KMS-11 (cell line): ENCODE results near the gene OSBP2.

ENCODE experiments used
- H2AFZ ChIP-seq: fragments of 200-600 bp; sonication (generic); 2 replicates; pipeline ENCODE4 v1.6.1; 2016; ENCODE audit warnings: antibody characterized with exemption, mixed run types, low read depth
- H3K27ac ChIP-seq: fragments of 200-600 bp; sonication (generic); 2 replicates; pipeline ENCODE4 v1.6.1; 2016; ENCODE audit warnings: mild to moderate bottlenecking, mixed run types
- H3K27me3 ChIP-seq: fragments of 200-600 bp; sonication (generic); 2 replicates; pipeline ENCODE4 v1.6.1; 2017; ENCODE audit warnings: mild to moderate bottlenecking, low read depth, mixed run types, moderate library complexity; ENCODE audit not compliant: insufficient read depth
- H3K36me3 ChIP-seq: fragments of 200-600 bp; sonication (generic); 2 replicates; pipeline ENCODE4 v1.6.1; 2017; ENCODE audit warnings: mild to moderate bottlenecking, mixed run types; ENCODE audit not compliant: insufficient read depth
- H3K4me1 ChIP-seq: fragments of 200-600 bp; sonication (generic); 2 replicates; pipeline ENCODE4 v1.6.1; 2016; ENCODE audit warnings: mild to moderate bottlenecking, low read depth, mixed run types; ENCODE audit not compliant: poor library complexity, severe bottlenecking
- H3K4me2 ChIP-seq: fragments of 200-600 bp; sonication (generic); 2 replicates; pipeline ENCODE4 v1.7.0; 2016; ENCODE audit warnings: mild to moderate bottlenecking, mixed run types
- H3K4me3 ChIP-seq: fragments of 200-600 bp; sonication (generic); IDR thresholded peaks from 2 replicates; pipeline ENCODE4 v1.6.1; 2017; ENCODE audit warnings: low read depth, low read length, mixed read lengths; ENCODE audit not compliant: insufficient read depth
- H3K79me2 ChIP-seq: fragments of 200-600 bp; sonication (generic); 2 replicates; pipeline ENCODE4 v1.6.1; 2016; ENCODE audit warnings: low read depth, mixed run types; ENCODE audit not compliant: insufficient read depth
- H3K9ac ChIP-seq: fragments of 200-600 bp; sonication (generic); 2 replicates; pipeline ENCODE4 v1.6.1; 2016; ENCODE audit warnings: mild to moderate bottlenecking, mixed run types
- H4K20me1 ChIP-seq: fragments of 200-600 bp; sonication (generic); 2 replicates; pipeline ENCODE4 v1.6.1; 2016; ENCODE audit warnings: mild to moderate bottlenecking, mixed run types; ENCODE audit not compliant: insufficient read depth
- CTCF ChIP-seq: fragments of 200-600 bp; sonication (generic); conservative IDR thresholded peaks from 2 replicates; pipeline ENCODE4 v1.6.1; 2017; ENCODE audit warnings: low read depth, mild to moderate bottlenecking, antibody characterized with exemption, low read length, moderate library complexity, mixed read lengths

OSBP2 gene

DNA sequence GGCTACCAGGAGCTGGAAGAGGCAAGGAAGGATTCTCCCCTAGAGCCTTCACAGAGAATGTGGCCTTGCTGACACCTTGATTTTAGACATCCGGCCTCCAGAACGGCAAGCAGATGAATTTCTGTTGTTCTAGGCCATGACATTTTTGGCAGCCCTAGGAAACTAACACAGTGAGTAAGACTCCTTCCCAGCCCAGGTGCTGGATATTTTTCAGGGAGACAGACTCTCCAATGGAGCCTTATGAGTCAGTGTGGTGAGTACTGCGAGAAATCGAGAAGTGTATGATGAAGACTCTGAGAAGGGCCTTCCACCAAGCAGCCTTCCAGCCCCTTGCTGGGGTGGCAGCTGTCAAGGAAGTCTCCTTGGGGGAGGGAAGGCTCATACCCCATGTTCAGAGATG, 114.4 kb downstream of the OSBP2 start:
- no peak overlapping the region for H2AFZ ChIP-seq
- no peaks in the 10 kb centered on the region for H3K36me3 ChIP-seq
- no peak overlapping the region for H3K27ac ChIP-seq
- no peak overlapping the region for H3K9ac ChIP-seq
- no peaks in the 10 kb centered on the region for H3K4me1 ChIP-seq
- H3K4me2 ChIP-seq: no peak overlapping the region
- H3K79me2 ChIP-seq: no peaks in the 10 kb centered on the region
- no peak overlapping the region for H3K4me3 ChIP-seq
- H3K27me3 ChIP-seq: no peaks in the 10 kb centered on the region
- TF ChIP-seq CTCF: no peak
- H4K20me1 ChIP-seq: no peaks in the 10 kb centered on the region

DNA sequence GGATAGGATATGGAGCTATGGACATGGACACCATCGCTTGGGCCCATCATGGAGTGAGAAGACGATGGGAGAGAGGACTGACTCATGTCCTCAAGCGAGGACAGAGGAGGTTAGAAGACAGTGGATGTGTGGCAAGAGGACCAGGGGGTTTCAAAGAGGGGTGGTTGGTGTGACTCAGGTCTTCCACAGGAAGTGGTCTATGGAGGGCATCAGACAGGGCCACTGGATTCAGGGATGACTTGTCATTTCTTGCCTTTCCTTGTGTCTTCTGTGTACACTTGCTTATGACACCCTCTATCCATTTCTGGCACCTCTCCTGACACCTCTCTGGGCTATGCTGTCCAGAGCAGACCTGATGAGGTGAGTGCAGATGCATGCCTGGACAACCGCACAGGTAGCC, 115.4 kb downstream of the OSBP2 start:
- Histone ChIP-seq H4K20me1 (no peaks in the 10 kb centered on the region), H3K36me3 (no peaks in the 10 kb centered on the region), H3K9ac (no peak overlapping the region), H3K4me3 (no peak overlapping the region), H3K4me1 (no peaks in the 10 kb centered on the region), H3K79me2 (no peaks in the 10 kb centered on the region), H3K27me3 (no peaks in the 10 kb centered on the region), H2AFZ (no peak overlapping the region), H3K27ac (no peak overlapping the region), H3K4me2 (no peak overlapping the region)
- TF ChIP-seq CTCF: no peak

DNA sequence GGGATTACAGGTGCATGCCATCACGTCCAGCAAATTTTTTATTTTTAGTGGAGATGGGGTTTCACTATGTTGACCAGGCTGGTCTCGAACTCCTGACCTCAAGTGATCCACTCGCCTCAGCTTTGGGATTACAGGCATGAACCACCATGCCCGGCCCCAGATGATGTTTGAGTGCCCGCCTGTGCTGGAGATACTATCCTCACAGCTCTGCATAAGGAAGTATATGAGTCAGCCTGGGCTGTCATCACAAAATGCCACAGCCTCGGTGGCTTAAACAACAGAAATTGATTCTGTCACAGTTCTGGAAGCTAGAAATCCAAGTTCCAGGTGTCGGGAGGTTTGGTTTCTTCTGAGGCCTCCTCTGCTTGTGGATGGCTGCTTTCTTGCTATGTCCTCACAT, 119.3 kb downstream of the OSBP2 start:
- Histone ChIP-seq H3K79me2 (no peaks in the 10 kb centered on the region), H2AFZ (no peak overlapping the region), H3K27ac (no peak overlapping the region), H3K4me2 (no peak overlapping the region), H3K36me3 (no peaks in the 10 kb centered on the region), H4K20me1 (no peaks in the 10 kb centered on the region), H3K27me3 (no peaks in the 10 kb centered on the region), H3K4me1 (no peaks in the 10 kb centered on the region), H3K4me3 (no peak overlapping the region), H3K9ac (no peak overlapping the region)
- no peak for TF ChIP-seq CTCF

- Histone ChIP-seq H3K79me2 (no peaks in the 10 kb centered on the region), H3K9ac (no peak overlapping the region), H3K4me2 (no peak overlapping the region), H3K27me3 (no peaks in the 10 kb centered on the region), H3K4me3 (no peak overlapping the region), H3K36me3 (no peaks in the 10 kb centered on the region), H4K20me1 (no peaks in the 10 kb centered on the region), H3K4me1 (no peaks in the 10 kb centered on the region), H2AFZ (no peak overlapping the region), H3K27ac (no peak overlapping the region)
- TF ChIP-seq CTCF: no peak
Measured at GRCh38 chr22:30816413-30816812, 121.7 kb downstream of the OSBP2 start.

DNA sequence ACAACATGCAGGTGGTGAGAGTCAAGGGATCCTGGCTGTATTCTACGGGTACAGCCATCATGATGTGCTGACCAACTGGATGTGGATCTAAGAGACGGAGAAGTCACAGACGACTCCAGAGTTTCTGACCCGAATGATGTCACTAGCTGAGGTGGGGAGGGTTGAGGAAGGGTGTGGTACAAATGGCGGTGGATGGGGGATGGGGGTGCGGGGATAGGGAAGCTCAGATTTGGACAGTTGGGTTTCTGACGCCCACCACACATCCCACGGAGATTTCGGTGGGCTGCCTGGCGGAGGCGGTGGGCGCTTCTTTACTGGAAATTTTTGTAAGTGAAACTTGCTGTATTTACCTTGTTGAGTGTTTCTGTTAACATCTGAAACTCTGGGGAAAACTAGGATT, 126.7 kb downstream of the OSBP2 start:
- H3K4me1 ChIP-seq: no peaks in the 10 kb centered on the region
- H3K27ac ChIP-seq: no peak overlapping the region
- H4K20me1 ChIP-seq: no peaks in the 10 kb centered on the region
- H3K4me2 ChIP-seq: no peak overlapping the region
- no peak overlapping the region for H2AFZ ChIP-seq
- no peaks in the 10 kb centered on the region for H3K79me2 ChIP-seq
- H3K4me3 ChIP-seq: no peak overlapping the region
- no peak for TF ChIP-seq CTCF
- no peak overlapping the region for H3K9ac ChIP-seq
- H3K36me3 ChIP-seq: no peaks in the 10 kb centered on the region
- H3K27me3 ChIP-seq: no peaks in the 10 kb centered on the region
